ENCODE data around the gene ZDHHC14. TPM values are rescaled to one million over a fixed set of nuclear protein-coding genes. Genes with fewer than 3 reads are reported as not detected.

Gene ZDHHC14
- polyA plus RNA-seq, 6 donors from 2014 or later: 1.7 to 10.5 (median 4.1) TPM

GRCh38 chr6:157647261-157647915 is 266.4 kb downstream of the ZDHHC14 start:
- DNase-seq (no peak), ATAC-seq (ENCODE audit: low read depth in 2 of 2) (no peak)
- Mint-ChIP-seq H3K27me3 (peaks cover 0 to 12% (median 0%) of the 10 kb centered on the region in 3 donors), H3K4me1 (peaks cover 11 to 19% (median 15%) of the 10 kb centered on the region in 3 donors), H3K9me3 (no peaks in the 10 kb centered on the region), H3K36me3 (peaks cover 12 to 19% of the 10 kb centered on the region in 2 donors), H3K4me3 (no peak overlapping the region), H3K27ac (peak overlapping the region in 1 of 6 donors; percentile 33)

DNA sequence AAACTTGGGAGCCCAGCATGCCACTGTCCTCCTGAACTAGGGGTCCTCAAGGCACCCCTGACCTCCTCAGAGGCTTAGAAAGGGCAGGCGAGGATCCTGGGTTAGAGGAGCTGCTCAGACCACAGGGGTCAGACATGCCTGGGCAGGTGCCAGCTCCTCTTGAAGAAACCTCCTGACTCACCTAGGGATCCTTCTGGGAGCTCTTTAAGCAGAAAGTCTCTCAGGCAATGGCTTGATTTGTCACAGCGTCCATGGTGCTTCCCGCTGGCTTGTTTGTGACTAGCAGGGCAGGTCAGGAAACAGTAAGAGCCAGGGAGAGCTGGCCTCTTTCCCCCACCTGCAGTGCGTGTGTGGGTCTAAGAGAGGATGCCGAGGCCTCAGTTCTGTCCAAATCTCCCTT is 267.6 kb downstream of the ZDHHC14 start:
- DNase-seq (no peak), ATAC-seq (ENCODE audit: low read depth in 2 of 2) (no peak)
- no peak overlapping the region for H3K27ac Mint-ChIP-seq
- peaks cover 19 to 23% of the 10 kb centered on the region in 2 donors for H3K36me3 Mint-ChIP-seq
- H3K4me3 Mint-ChIP-seq: no peak overlapping the region
- peaks cover 0 to 12% (median 0%) of the 10 kb centered on the region in 3 donors for H3K27me3 Mint-ChIP-seq
- H3K4me1 Mint-ChIP-seq: peaks cover 11 to 19% (median 15%) of the 10 kb centered on the region in 3 donors
- no peaks in the 10 kb centered on the region for H3K9me3 Mint-ChIP-seq

DNA sequence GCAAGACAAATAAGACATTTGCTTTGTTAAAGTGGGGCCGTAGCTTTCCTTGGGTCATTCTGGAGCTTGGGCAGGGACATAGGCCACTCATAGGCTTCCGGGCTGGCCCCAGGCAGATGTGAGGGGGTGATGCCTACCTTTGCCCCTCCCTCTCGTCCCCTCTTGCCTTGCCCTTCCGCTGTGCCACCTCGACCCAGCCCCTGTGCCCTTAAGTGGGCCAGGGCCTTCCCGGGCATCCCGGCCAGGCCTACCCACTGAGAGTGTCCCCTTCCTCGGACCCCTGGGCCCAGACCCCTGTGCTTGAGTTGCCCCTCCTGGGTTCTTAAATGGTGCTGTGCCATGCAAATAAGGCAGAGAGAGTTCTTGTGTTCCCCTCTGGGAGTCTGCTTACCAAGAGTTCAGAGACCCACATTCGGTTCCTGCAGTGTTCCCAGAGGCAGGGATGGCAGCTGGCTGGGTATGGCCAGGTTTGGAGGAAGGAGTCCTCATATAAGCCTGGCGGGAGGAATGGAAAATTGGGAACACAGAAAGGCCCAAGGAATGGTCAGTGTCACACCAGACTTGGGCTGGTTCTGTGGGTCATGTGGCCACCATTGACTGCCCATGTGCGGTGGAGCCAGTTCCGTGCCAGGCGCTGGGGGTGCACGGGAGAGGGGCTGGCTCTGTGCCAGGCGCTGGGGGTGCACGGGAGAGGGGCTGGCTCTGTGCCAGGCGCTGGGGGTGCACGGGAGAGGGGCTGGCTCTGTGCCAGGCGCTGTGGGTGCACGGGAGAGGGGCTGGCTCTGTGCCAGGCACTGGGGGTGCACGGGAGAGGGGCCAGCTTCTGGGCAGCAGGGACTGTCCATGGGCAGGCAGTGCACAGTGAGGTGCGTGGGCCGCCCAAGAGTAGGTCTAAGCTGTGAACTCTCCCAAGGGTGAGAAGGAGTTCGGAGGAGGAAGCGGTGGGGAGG is 268.6 kb downstream of the ZDHHC14 start:
- Mint-ChIP-seq H3K27me3 (peaks cover 0 to 8% (median 0%) of the 10 kb centered on the region in 3 donors), H3K4me1 (peaks cover 11 to 19% (median 11%) of the 10 kb centered on the region in 3 donors), H3K9me3 (no peaks in the 10 kb centered on the region), H3K4me3 (no peak overlapping the region), H3K36me3 (peaks cover 19 to 23% of the 10 kb centered on the region in 2 donors), H3K27ac (no peak overlapping the region)
- ATAC-seq (ENCODE audit: low read depth in 2 of 2): no peak
- no peak for DNase-seq

GRCh38 chr6:157650261-157650640 is 269.3 kb downstream of the ZDHHC14 start:
- Mint-ChIP-seq H3K36me3 (peaks cover 18 to 21% of the 10 kb centered on the region in 2 donors), H3K27ac (no peak overlapping the region), H3K9me3 (no peaks in the 10 kb centered on the region), H3K27me3 (peaks cover 0 to 6% (median 0%) of the 10 kb centered on the region in 3 donors), H3K4me3 (no peak overlapping the region), H3K4me1 (peaks cover 11 to 15% (median 11%) of the 10 kb centered on the region in 3 donors)
- no peak for DNase-seq
- no peak for ATAC-seq (ENCODE audit: low read depth in 2 of 2)

- no peaks in the 10 kb centered on the region for H3K9me3 Mint-ChIP-seq
- peaks cover 15 to 23% of the 10 kb centered on the region in 2 donors for H3K36me3 Mint-ChIP-seq
- peaks cover 7 to 11% (median 7%) of the 10 kb centered on the region in 3 donors for H3K4me1 Mint-ChIP-seq
- peaks cover 0 to 8% (median 0%) of the 10 kb centered on the region in 3 donors for H3K27me3 Mint-ChIP-seq
- no peak for DNase-seq
- no peak for ATAC-seq (ENCODE audit: low read depth in 2 of 2)
- H3K4me3 Mint-ChIP-seq: no peak overlapping the region
- H3K27ac Mint-ChIP-seq: no peak overlapping the region
Observed at GRCh38 chr6:157650801-157651200, 269.8 kb downstream of the ZDHHC14 start.

GRCh38 chr6:157651731-157652490 is 270.9 kb downstream of the ZDHHC14 start:
- no peak for ATAC-seq (ENCODE audit: low read depth in 2 of 2)
- Mint-ChIP-seq H3K4me1 (peaks cover 4 to 7% (median 7%) of the 10 kb centered on the region in 3 donors), H3K27me3 (peaks cover 0 to 5% (median 0%) of the 10 kb centered on the region in 3 donors), H3K27ac (no peak overlapping the region), H3K4me3 (no peak overlapping the region), H3K9me3 (no peaks in the 10 kb centered on the region), H3K36me3 (peaks cover 12 to 25% of the 10 kb centered on the region in 2 donors)
- no peak for DNase-seq

GRCh38 chr6:157652601-157653363 is 271.8 kb downstream of the ZDHHC14 start:
- H3K36me3 Mint-ChIP-seq: peaks cover 12 to 18% of the 10 kb centered on the region in 2 donors
- ATAC-seq (ENCODE audit: low read depth in 2 of 2) (no peak), DNase-seq (no peak)
- H3K27ac Mint-ChIP-seq: peak overlapping the region in 2 of 6 donors; percentile 42 to 79
- peaks cover 0 to 5% (median 0%) of the 10 kb centered on the region in 3 donors for H3K27me3 Mint-ChIP-seq
- H3K4me1 Mint-ChIP-seq: peaks cover 0 to under 1% (median 0%) of the 10 kb centered on the region in 3 donors
- H3K4me3 Mint-ChIP-seq: peak overlapping the region in 1 of 8 donors; percentile 9
- H3K9me3 Mint-ChIP-seq: no peaks in the 10 kb centered on the region

DNA sequence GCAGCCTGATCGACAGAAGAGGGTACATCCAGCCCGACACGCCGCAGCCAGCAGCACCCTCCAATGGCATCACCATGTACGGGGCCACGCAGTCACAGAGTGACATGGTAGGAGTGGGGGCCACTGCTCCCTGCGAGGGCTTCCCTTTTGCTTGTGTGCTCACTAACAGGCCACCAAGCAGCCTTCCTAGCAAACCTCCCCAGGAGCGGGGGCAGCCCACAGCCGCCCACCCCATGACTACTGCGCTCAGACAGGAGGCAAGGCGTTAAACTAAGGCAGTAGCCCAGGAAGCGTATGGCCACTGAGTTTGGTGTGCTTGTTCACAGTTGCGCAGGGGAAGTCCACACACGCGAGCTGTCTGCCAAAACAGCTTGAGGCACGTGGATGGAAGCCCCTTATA is 272.5 kb downstream of the ZDHHC14 start:
- ATAC-seq (ENCODE audit: low read depth in 2 of 2) (no peak), DNase-seq (no peak)
- Mint-ChIP-seq H3K27me3 (peaks cover 0 to 5% (median 0%) of the 10 kb centered on the region in 3 donors), H3K4me3 (no peak overlapping the region), H3K9me3 (no peaks in the 10 kb centered on the region), H3K4me1 (no peaks in the 10 kb centered on the region), H3K27ac (no peak overlapping the region), H3K36me3 (peaks cover 12 to 18% of the 10 kb centered on the region in 2 donors)

DNA sequence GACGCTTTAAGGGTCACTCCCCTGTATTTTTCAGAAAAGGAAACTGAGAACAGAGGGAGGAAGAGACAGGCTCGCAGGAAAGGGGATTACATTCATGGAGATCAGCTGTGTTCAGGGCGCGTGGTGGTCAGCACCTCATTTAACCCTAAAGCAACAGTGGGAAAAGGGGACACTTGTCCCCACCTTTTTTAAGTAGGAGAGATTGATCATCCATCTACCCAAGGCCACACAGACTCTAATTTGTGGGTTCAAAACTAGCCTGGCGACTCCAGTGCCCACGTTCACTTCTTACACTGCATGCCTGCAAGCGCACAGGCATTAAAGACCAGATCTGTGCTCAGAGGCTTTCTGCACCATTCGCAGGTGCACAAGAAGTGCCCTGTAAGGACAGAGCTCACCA is 274.1 kb downstream of the ZDHHC14 start:
- Mint-ChIP-seq H3K27ac (no peak overlapping the region), H3K27me3 (peaks cover 0 to 5% (median 0%) of the 10 kb centered on the region in 3 donors), H3K4me1 (no peaks in the 10 kb centered on the region), H3K36me3 (peaks cover 20 to 28% of the 10 kb centered on the region in 2 donors), H3K9me3 (no peaks in the 10 kb centered on the region), H3K4me3 (no peak overlapping the region)
- no peak for DNase-seq
- no peak for ATAC-seq (ENCODE audit: low read depth in 2 of 2)

DNA sequence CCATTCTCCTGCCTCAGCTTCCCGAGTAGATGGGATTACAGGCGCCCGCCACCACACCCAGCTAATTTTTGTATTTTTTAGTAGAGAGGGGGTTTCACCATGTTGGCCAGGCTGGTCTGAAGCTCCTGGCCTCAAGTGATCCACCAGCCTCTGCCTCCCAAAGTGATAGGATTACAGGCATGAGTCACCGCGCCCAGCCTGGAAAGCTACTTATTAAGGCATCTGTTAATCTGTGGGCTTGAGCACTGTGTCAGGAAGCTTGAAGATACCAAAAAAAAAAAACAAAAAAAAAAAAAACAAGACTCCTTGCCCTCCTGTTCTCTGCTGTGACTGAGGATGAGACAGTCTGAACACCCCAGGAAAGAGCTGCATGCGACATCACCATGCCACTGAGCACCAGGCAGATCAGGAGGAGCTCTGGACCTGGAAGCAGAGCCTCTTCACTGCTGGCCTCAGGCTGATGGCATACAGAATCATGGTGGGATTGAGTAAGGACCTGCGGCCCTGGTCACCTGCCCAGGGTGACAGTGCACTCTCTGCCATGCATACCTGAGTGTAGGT is 275.5 kb downstream of the ZDHHC14 start:
- Mint-ChIP-seq H3K4me1 (no peaks in the 10 kb centered on the region), H3K36me3 (peaks cover 28 to 29% of the 10 kb centered on the region in 2 donors), H3K27me3 (peaks cover 0 to 5% (median 0%) of the 10 kb centered on the region in 3 donors), H3K27ac (peak overlapping the region in 2 of 6 donors; percentile 44 to 88), H3K4me3 (no peak overlapping the region), H3K9me3 (no peaks in the 10 kb centered on the region)
- no peak for DNase-seq
- no peak for ATAC-seq (ENCODE audit: low read depth in 2 of 2)

- ATAC-seq (ENCODE audit: low read depth in 2 of 2) (no peak), DNase-seq (no peak)
- Mint-ChIP-seq H3K4me1 (no peaks in the 10 kb centered on the region), H3K27me3 (peaks cover 0 to 5% (median 0%) of the 10 kb centered on the region in 3 donors), H3K4me3 (no peak overlapping the region), H3K27ac (peak overlapping the region in 1 of 6 donors; percentile 28), H3K9me3 (no peaks in the 10 kb centered on the region), H3K36me3 (peaks cover 24 to 31% of the 10 kb centered on the region in 2 donors)
Observed at GRCh38 chr6:157657754-157658153, 276.8 kb downstream of the ZDHHC14 start.

GRCh38 chr6:157658301-157658700 is 277.3 kb downstream of the ZDHHC14 start:
- H3K27me3 Mint-ChIP-seq: peaks cover 0 to 5% (median 0%) of the 10 kb centered on the region in 3 donors
- H3K4me3 Mint-ChIP-seq: no peak overlapping the region
- H3K27ac Mint-ChIP-seq: peak overlapping the region in 1 of 6 donors; percentile 22
- no peak for ATAC-seq (ENCODE audit: low read depth in 2 of 2)
- DNase-seq: no peak
- no peaks in the 10 kb centered on the region for H3K4me1 Mint-ChIP-seq
- H3K36me3 Mint-ChIP-seq: peaks cover 19 to 31% of the 10 kb centered on the region in 2 donors
- no peaks in the 10 kb centered on the region for H3K9me3 Mint-ChIP-seq
